Loucy (cell line): ENCODE data around the gene KCTD11.

Source experiments
- EZH2phosphoT487 ChIP-seq: fragments of 200-600 bp; IDR thresholded peaks from 2 replicates; pipeline ENCODE4 v1.6.1; 2018; ENCODE audit warnings: antibody characterized with exemption, mild to moderate bottlenecking, moderate library complexity, borderline replicate concordance
- TF ChIP-seq, protein P1 (sequence below): fragments of 200-600 bp; sonication (generic); conservative IDR thresholded peaks from 2 replicates; pipeline ENCODE4 v1.5.1; 2014; ENCODE audit warnings: mild to moderate bottlenecking, antibody characterized with exemption, low read length

DNA sequence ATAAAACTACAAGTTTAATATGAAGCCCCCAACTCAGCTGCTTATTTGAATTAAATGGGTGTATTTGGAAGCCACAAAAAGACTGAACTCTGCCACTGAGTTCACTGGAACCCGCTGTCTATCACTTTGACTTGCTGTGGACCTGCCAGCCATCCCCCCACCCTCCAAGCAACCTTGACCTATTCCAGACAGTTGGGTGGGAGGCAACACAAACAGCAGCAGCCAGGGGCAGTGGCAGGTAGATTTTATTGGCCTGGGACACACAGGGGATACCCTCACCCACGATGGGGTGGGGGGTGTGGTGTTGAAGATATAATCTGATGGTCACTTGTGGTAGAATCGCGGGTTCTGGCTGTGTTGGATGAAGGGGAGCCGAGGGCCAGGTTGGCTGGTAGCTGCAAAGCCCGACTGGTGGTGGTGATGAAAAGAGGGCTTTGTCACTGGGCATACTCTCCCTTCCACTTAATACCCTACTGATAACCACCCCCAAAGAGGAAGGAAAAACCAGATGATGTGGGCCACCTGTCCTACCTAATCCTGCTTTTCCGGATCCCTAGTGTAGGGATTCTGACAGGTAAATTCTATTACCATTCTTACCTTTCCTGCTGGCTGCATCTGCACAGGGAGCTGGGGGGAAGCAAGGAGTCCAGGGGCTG lies 39.4 kb upstream of the KCTD11 start:
- TF ChIP-seq, protein P1, sequence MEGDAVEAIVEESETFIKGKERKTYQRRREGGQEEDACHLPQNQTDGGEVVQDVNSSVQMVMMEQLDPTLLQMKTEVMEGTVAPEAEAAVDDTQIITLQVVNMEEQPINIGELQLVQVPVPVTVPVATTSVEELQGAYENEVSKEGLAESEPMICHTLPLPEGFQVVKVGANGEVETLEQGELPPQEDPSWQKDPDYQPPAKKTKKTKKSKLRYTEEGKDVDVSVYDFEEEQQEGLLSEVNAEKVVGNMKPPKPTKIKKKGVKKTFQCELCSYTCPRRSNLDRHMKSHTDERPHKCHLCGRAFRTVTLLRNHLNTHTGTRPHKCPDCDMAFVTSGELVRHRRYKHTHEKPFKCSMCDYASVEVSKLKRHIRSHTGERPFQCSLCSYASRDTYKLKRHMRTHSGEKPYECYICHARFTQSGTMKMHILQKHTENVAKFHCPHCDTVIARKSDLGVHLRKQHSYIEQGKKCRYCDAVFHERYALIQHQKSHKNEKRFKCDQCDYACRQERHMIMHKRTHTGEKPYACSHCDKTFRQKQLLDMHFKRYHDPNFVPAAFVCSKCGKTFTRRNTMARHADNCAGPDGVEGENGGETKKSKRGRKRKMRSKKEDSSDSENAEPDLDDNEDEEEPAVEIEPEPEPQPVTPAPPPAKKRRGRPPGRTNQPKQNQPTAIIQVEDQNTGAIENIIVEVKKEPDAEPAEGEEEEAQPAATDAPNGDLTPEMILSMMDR: no peak
- no peak for TF ChIP-seq EZH2phosphoT487
